Lung (tissue), 12 donors: ENCODE data around the gene CMPK1. TPM values are rescaled to one million over a fixed set of nuclear protein-coding genes. Genes with fewer than 3 reads are reported as not detected.

Source experiments
- ATAC-seq: fragments of 200-7000 bp; cut with Tn5 transposase; one replicate; pipeline ENCODE4 v1.9.1; 2020; ENCODE audit warnings: moderate number of reproducible peaks; ENCODE audit not compliant: insufficient read depth, low FRiP score
- DNase-seq, 3 donors: peaks; one replicate each; pipeline ENCODE4 v3.0.0-alpha.2; 2013 to 2017
- H3K27ac ChIP-seq, 2 donors: one replicate each; pipeline ENCODE4 v1.5.1; 2013; ENCODE audit warnings: mild to moderate bottlenecking in 2 of 2, moderate library complexity in 2 of 2, control low read depth in 1 of 2, inconsistent platforms in 1 of 2, low read depth in 1 of 2, low read length in 1 of 2
- H3K27me3 ChIP-seq, 3 donors: one replicate each; pipeline ENCODE4 v1.5.1; 2013; ENCODE audit warnings: low read length in 2 of 3; ENCODE audit not compliant: control insufficient read depth in 3 of 3, insufficient read depth in 3 of 3
- H3K36me3 ChIP-seq, 4 donors: one replicate each; pipeline ENCODE4 v1.5.1; 2013; ENCODE audit warnings: low read length in 4 of 4, mild to moderate bottlenecking in 1 of 4, moderate library complexity in 1 of 4; ENCODE audit not compliant: control insufficient read depth in 4 of 4, insufficient read depth in 4 of 4
- H3K4me1 ChIP-seq, 5 donors: one replicate each; pipeline ENCODE4 v1.5.1; 2013; ENCODE audit warnings: low read length in 5 of 5, mild to moderate bottlenecking in 2 of 5, moderate library complexity in 1 of 5; ENCODE audit not compliant: control insufficient read depth in 5 of 5, insufficient read depth in 5 of 5
- H3K4me3 ChIP-seq: one replicate; pipeline ENCODE4 v1.5.1; 2013; ENCODE audit warnings: mild to moderate bottlenecking, control low read depth, moderate library complexity
- H3K9ac ChIP-seq, 2 donors: one replicate each; pipeline ENCODE4 v1.5.1; 2013; ENCODE audit warnings: low read length in 2 of 2, control low read depth in 1 of 2; ENCODE audit not compliant: insufficient read depth in 1 of 2
- H3K9me3 ChIP-seq, 4 donors: one replicate each; pipeline ENCODE4 v1.5.1; 2013; ENCODE audit warnings: low read length in 3 of 4, mild to moderate bottlenecking in 1 of 4, moderate library complexity in 1 of 4; ENCODE audit not compliant: control insufficient read depth in 4 of 4, insufficient read depth in 3 of 4
- WGBS, 2 donors: extraction: QIAGEN DNeasy Blood & Tissue Kit; methylation state at CpG; one replicate each; pipeline ENCODE4 v1.1.7; 2013; 5-methylcytosine and 5-hydroxymethylcytosine counted together
- polyA plus RNA-seq, 2 donors: library from polyadenylated mRNA; stranded (reverse); fragments of 200-250 nt; gene quantifications; one replicate each; pipeline ENCODE4 v1.2.1, GENCODE V29; 2013
- total RNA-seq, 2 donors: library from RNA; depleted of rRNA in 1 of 2; stranded (reverse); fragments of >200 nt in 1 of 2; gene quantifications; one replicate each; pipeline ENCODE4 v1.2.1, GENCODE V29; 2014 to 2021
- TF ChIP-seq, protein P1 (sequence below): IDR thresholded peaks from 2 replicates; pipeline ENCODE4 v1.5.1; 2012; ENCODE audit warnings: mild to moderate bottlenecking; ENCODE audit errors: control extremely low read depth, extremely low read depth
- donor health status: control.
- donor health status: control.
- donor health status: Bipolar disorder and iron deficiency.
- donor health status: healthy.
- donor health status: DM: yes; HTN: yes; CAD: no.

CMPK1 gene
- total and polyA plus RNA-seq, 4 donors = 63.9 to 106 (median 85.3) TPM

GRCh38 chr1:47409311-47410067 is 75.9 kb downstream of the CMPK1 start:
- Histone ChIP-seq H3K4me1 (peaks cover 0 to 51% (median 10%) of the 10 kb centered on the region in 5 donors), H3K9me3 (no peaks in the 10 kb centered on the region), H3K27me3 (peaks cover 0 to 9% (median 0%) of the 10 kb centered on the region in 3 donors), H3K36me3 (no peaks in the 10 kb centered on the region), H3K9ac (no peak overlapping the region), H3K4me3 (no peak overlapping the region), H3K27ac (no peak overlapping the region)
- 80 to 89% methylated on average over 12 of the region's 12 CpGs for WGBS, 2 donors
- ATAC-seq (no peak), DNase-seq (peak; percentile 76 to 81 (median 76))
- TF ChIP-seq, protein P1, sequence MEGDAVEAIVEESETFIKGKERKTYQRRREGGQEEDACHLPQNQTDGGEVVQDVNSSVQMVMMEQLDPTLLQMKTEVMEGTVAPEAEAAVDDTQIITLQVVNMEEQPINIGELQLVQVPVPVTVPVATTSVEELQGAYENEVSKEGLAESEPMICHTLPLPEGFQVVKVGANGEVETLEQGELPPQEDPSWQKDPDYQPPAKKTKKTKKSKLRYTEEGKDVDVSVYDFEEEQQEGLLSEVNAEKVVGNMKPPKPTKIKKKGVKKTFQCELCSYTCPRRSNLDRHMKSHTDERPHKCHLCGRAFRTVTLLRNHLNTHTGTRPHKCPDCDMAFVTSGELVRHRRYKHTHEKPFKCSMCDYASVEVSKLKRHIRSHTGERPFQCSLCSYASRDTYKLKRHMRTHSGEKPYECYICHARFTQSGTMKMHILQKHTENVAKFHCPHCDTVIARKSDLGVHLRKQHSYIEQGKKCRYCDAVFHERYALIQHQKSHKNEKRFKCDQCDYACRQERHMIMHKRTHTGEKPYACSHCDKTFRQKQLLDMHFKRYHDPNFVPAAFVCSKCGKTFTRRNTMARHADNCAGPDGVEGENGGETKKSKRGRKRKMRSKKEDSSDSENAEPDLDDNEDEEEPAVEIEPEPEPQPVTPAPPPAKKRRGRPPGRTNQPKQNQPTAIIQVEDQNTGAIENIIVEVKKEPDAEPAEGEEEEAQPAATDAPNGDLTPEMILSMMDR = no peak

GRCh38 chr1:47410068-47410455 is 76.5 kb downstream of the CMPK1 start:
- Histone ChIP-seq H3K4me3 (no peak overlapping the region), H3K9ac (no peak overlapping the region), H3K9me3 (no peaks in the 10 kb centered on the region), H3K36me3 (no peaks in the 10 kb centered on the region), H3K27me3 (peaks cover 0 to 15% (median 4%) of the 10 kb centered on the region in 3 donors), H3K4me1 (peaks cover 0 to 50% (median 10%) of the 10 kb centered on the region in 5 donors), H3K27ac (no peak overlapping the region)
- ATAC-seq (no peak), DNase-seq (peak; percentile 46 to 67 (median 61))
- WGBS, 2 donors = 53 to 57% methylated on average over 3 of the region's 3 CpGs
- TF ChIP-seq, protein P1 = no peak

GRCh38 chr1:47411436-47411835 is 77.8 kb downstream of the CMPK1 start:
- Histone ChIP-seq H3K9me3 (no peaks in the 10 kb centered on the region), H3K27ac (no peak overlapping the region), H3K9ac (no peak overlapping the region), H3K27me3 (peaks cover 0 to 25% (median 14%) of the 10 kb centered on the region in 3 donors), H3K4me1 (peaks cover 0 to 37% (median 6%) of the 10 kb centered on the region in 5 donors), H3K4me3 (no peak overlapping the region), H3K36me3 (no peaks in the 10 kb centered on the region)
- no peak for DNase-seq
- TF ChIP-seq, protein P1 = no peak
- 35 to 49% methylated on average over 2 of the region's 2 CpGs for WGBS, 2 donors
- ATAC-seq = no peak

- 89% methylated on average over 14 of the region's 14 CpGs for WGBS, 2 donors
- H3K27ac ChIP-seq = no peak overlapping the region
- no peaks in the 10 kb centered on the region for H3K36me3 ChIP-seq
- no peaks in the 10 kb centered on the region for H3K9me3 ChIP-seq
- no peak overlapping the region for H3K9ac ChIP-seq
- peaks cover 0 to 34% (median 6%) of the 10 kb centered on the region in 5 donors for H3K4me1 ChIP-seq
- no peak for ATAC-seq
- TF ChIP-seq, protein P1 = no peak
- H3K4me3 ChIP-seq = no peak overlapping the region
- H3K27me3 ChIP-seq = peaks cover 0 to 28% (median 16%) of the 10 kb centered on the region in 3 donors
- DNase-seq = no peak
Measured at GRCh38 chr1:47412437-47412836, 78.8 kb downstream of the CMPK1 start.
